GM13977 (cell line): ENCODE data around the gene CD226.
"Not testable (repeated sequence)": the region's sequence is repeated elsewhere in the genome, so short reads cannot be mapped to it uniquely, and the experiment has no call there.

ENCODE experiments used
- DNase-seq: peaks from one replicate; pipeline ENCODE4 v3.0.0; 2012; ENCODE audit warnings: low spot score
- CTCF ChIP-seq: IDR thresholded peaks from 2 replicates; pipeline ENCODE4 v1.5.1; 2012; ENCODE audit warnings: mild to moderate bottlenecking, control low read depth; ENCODE audit not compliant: insufficient read depth; ENCODE audit errors: extremely low read depth, missing control alignments
- in situ Hi-C: fragments of 300-500 bp; cut with MboI; formaldehyde crosslinking; loops from one replicate; pipeline ENCODE4 v1.12.0; 2022; ENCODE audit warnings: low sequenced_read_pairs, low pct_unique_long_range_greater_than_20kb, mixed read lengths, inconsistent platforms; ENCODE audit not compliant: unreplicated experiment

CD226 gene

GRCh38 chr18:69885355-69885754 lies 62.3 kb downstream of the CD226 start:
- TF ChIP-seq CTCF: no peak
- in situ Hi-C loops: no loop called here
- no peak for DNase-seq

GRCh38 chr18:69883781-69884180 lies 63.9 kb downstream of the CD226 start:
- TF ChIP-seq CTCF: no peak
- no peak for DNase-seq
- in situ Hi-C loops: no loop called here

- DNase-seq: no peak
- no peak for TF ChIP-seq CTCF
- in situ Hi-C loops: no loop called here
Measured at GRCh38 chr18:69882965-69883668, 64.6 kb downstream of the CD226 start.

- in situ Hi-C loops: no loop called here
- no peak for TF ChIP-seq CTCF
- DNase-seq: no peak
Measured at GRCh38 chr18:69880083-69880482, 67.6 kb downstream of the CD226 start.

- in situ Hi-C loops, DNase-seq: not testable (repeated sequence)
Measured at GRCh38 chr18:69879051-69879450, 68.6 kb downstream of the CD226 start.

GRCh38 chr18:69878213-69878933 lies 69.3 kb downstream of the CD226 start:
- TF ChIP-seq CTCF: no peak
- in situ Hi-C loops: no loop called here
- no peak for DNase-seq

GRCh38 chr18:69876490-69876889 lies 71.2 kb downstream of the CD226 start:
- no peak for DNase-seq
- no peak for TF ChIP-seq CTCF
- in situ Hi-C loops: no loop called here
